Activated naive CD8-positive, alpha-beta T cell treated with anti-CD3 and anti-CD28 coated beads, Interleukin-2, amount 50 U/mL, for 24 hours (primary cell): Measurements from ENCODE around the gene GASK1B.

Experiments used
- ATAC-seq: fragments of 150-1000 bp; cut with Tn5 transposase; one replicate; pipeline ENCODE4 v1.10.0; 2021
- DNase-seq: peaks from one replicate; pipeline ENCODE4 v3.0.0; 2021
- H3K27ac Mint-ChIP-seq: one replicate; pipeline ENCODE4 v1.8.0; 2021; ENCODE audit warnings: mild to moderate bottlenecking, mixed read lengths
- H3K27me3 Mint-ChIP-seq: one replicate; pipeline ENCODE4 v1.8.0; 2021; ENCODE audit warnings: mixed read lengths
- H3K36me3 Mint-ChIP-seq: one replicate; pipeline ENCODE4 v1.8.0; 2021; ENCODE audit warnings: low read depth, mixed read lengths
- H3K4me1 Mint-ChIP-seq: one replicate; pipeline ENCODE4 v1.8.0; 2021; ENCODE audit warnings: mixed read lengths
- H3K4me3 Mint-ChIP-seq: one replicate; pipeline ENCODE4 v1.8.0; 2021; ENCODE audit warnings: mild to moderate bottlenecking, moderate library complexity, mixed read lengths
- H3K9me3 Mint-ChIP-seq: one replicate; pipeline ENCODE4 v1.8.0; 2021; ENCODE audit warnings: mixed read lengths

The GASK1B gene

DNA sequence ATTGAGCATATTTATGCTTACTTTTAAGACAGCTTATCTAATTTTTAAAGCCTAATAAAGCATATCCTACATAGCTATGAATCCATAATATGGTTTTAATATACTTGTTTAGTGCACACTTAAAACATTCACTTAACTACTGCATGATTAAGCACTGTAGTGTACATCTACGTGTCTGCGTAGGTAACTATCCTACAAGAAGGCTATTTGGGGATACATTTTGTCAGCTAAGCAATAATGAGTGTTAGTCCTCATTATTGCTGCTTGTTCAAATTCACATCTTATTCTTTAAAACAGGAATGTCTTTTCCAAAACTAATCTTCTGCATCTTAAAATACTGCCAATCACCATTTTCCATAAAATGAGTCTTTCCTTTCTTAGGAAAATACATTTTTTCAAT, 38.6 kb downstream of the GASK1B start:
- no peak for DNase-seq
- Mint-ChIP-seq H3K27me3 (no peaks in the 10 kb centered on the region), H3K4me1 (no peaks in the 10 kb centered on the region), H3K36me3 (no peaks in the 10 kb centered on the region), H3K4me3 (no peak overlapping the region), H3K27ac (no peak overlapping the region), H3K9me3 (no peaks in the 10 kb centered on the region)
- no peak for ATAC-seq

DNA sequence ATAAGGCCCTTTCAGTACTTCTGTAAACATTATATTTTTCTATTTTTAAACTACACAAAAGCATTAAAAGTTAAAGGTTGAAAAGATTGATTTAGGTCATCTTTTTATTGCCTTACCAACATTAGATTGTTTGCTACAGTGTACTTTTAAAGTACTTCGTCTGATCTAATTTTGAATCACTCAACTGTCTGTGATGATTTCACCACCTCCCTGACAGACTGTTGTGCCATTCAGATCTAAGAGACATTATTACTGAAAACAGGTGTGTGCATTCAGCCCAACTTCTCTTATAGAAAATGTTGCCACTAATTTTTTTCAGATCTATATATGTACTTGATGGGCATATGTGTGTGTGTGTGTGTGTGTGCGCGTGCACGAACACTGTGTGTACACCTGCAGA, 39.3 kb downstream of the GASK1B start:
- no peak for DNase-seq
- Mint-ChIP-seq H3K27ac (no peak overlapping the region), H3K4me3 (no peak overlapping the region)

DNA sequence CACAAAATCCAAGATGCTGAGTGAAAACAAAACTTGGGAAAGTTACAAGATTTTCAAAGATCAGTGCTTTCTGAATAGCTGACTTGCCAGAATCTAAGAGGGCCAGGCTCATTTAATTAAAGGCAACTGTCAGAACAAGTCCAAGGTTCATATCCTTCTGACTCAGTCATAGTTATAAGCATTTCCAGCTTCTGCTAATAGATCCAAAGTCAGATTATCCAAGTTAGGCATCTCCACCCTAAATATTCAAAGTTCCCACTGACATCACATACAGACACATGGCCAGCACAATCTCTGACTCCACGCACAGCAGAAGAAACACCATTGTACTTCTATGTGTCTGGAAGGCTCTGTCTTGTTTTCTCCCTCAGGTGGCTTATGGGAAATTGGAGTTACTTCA, 41.8 kb downstream of the GASK1B start:
- no peak for ATAC-seq
- Mint-ChIP-seq H3K36me3 (no peaks in the 10 kb centered on the region), H3K27ac (no peak overlapping the region), H3K4me3 (no peak overlapping the region), H3K27me3 (no peaks in the 10 kb centered on the region), H3K4me1 (no peaks in the 10 kb centered on the region), H3K9me3 (no peaks in the 10 kb centered on the region)
- DNase-seq = no peak

More for the DNA sequence above, 39.3 kb downstream of the GASK1B start:
- H3K27me3 Mint-ChIP-seq = no peaks in the 10 kb centered on the region
- H3K9me3 Mint-ChIP-seq = no peaks in the 10 kb centered on the region
- no peaks in the 10 kb centered on the region for H3K36me3 Mint-ChIP-seq
- ATAC-seq = no peak
- H3K4me1 Mint-ChIP-seq = no peaks in the 10 kb centered on the region

DNA sequence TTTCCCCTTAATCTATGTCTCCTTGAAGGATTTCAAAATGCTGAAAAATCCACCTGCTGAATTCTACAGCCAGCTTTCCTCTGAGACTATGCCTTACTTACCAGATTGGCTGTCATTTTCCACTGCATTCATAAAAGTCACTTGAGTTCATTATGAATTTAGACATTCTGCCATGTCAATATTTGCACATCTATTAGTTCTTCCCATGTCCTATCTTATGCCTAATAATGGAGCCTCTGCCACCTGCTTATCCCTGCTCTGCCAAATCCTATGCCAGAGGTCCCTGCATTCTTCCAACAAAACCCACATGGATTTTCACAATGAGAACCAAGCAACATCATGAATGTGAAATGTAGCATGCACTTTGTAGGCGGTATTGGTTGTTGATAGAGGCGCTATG, 42.6 kb downstream of the GASK1B start:
- Mint-ChIP-seq H3K27ac (no peak overlapping the region), H3K9me3 (no peaks in the 10 kb centered on the region), H3K27me3 (no peaks in the 10 kb centered on the region), H3K36me3 (no peaks in the 10 kb centered on the region), H3K4me3 (no peak overlapping the region), H3K4me1 (no peaks in the 10 kb centered on the region)
- ATAC-seq (no peak), DNase-seq (no peak)

DNA sequence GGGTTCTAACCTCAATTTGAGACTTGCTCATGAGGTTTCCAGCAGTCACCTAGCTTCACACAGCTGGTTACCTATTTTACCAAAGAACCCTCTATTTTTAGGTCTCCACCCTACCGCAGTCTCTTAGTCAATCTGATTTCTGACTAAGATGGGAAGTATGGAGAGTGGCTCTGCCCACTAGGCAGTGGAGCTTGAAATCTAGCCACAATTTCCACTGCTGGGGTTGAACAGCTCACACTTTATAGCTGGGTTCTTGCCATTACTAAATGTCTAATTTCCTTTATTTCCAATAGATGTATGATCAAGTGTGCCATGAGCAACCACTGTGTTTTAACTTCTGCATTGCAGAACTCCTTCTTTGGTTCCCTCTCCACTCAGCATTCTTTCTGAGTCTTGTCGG, 43.1 kb downstream of the GASK1B start:
- Mint-ChIP-seq H3K36me3 (no peaks in the 10 kb centered on the region), H3K27ac (no peak overlapping the region), H3K9me3 (no peaks in the 10 kb centered on the region), H3K4me3 (no peak overlapping the region), H3K27me3 (no peaks in the 10 kb centered on the region), H3K4me1 (no peaks in the 10 kb centered on the region)
- DNase-seq (no peak), ATAC-seq (no peak)

DNA sequence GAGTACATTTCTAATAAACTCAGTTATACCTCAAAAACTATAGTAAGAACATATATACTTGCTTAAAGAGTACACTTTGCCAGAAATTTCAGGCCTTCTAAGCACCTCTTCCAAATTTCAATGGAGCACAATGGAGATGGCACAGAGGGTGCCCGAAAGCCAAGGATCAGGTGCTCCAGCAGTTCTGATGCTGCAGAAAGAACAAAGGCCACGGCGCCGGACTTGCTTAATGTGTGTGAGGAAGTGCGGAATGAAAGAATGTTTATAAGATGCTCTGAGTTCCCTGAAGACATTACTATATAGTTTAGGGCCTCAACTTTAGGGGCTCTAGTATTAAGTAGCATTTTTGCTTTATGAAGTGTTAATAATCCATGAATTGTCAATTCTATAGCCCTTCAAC, 44.3 kb downstream of the GASK1B start:
- H3K27ac Mint-ChIP-seq = no peak overlapping the region
- DNase-seq = no peak
- H3K36me3 Mint-ChIP-seq = no peaks in the 10 kb centered on the region
- H3K9me3 Mint-ChIP-seq = no peaks in the 10 kb centered on the region
- H3K4me1 Mint-ChIP-seq = no peaks in the 10 kb centered on the region
- no peak for ATAC-seq
- H3K27me3 Mint-ChIP-seq = no peaks in the 10 kb centered on the region
- H3K4me3 Mint-ChIP-seq = no peak overlapping the region

DNA sequence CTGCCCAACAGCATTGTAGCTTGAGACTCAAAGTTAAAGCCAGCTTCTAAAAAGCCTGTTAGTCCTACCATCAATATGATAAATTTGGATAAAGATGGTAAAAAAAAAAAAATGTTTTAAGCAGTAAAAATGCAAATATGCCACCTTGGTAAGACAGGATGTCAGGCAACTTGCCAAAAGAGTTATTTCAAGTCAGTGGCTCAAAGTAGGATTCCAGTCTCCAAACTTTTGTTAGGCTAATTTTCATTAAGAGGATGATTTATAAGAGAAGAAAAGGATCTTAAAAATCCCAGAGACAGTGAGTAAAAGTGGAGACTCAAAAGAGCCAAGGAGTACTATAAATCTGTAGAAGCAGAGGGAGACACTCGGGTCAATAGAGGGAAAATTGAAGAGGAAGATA, 47.5 kb downstream of the GASK1B start:
- H3K9me3 Mint-ChIP-seq = no peaks in the 10 kb centered on the region
- no peak overlapping the region for H3K27ac Mint-ChIP-seq
- H3K27me3 Mint-ChIP-seq = no peaks in the 10 kb centered on the region

More for the DNA sequence above, 47.5 kb downstream of the GASK1B start:
- DNase-seq (no peak), ATAC-seq (no peak)
- Mint-ChIP-seq H3K4me1 (no peaks in the 10 kb centered on the region), H3K4me3 (no peak overlapping the region), H3K36me3 (no peaks in the 10 kb centered on the region)
